Large intestine (tissue), 3 donors: Measurements from ENCODE around the gene PIPOX. TPM values are rescaled to one million over a fixed set of nuclear protein-coding genes. Genes with fewer than 3 reads are reported as not detected.

ENCODE experiments used
- DNase-seq, 2 donors: peaks; one replicate each; pipeline versions ENCODE4 v3.0.0 to v3.0.0-alpha.2; 2013
- H3K27ac ChIP-seq: one replicate; pipeline ENCODE4 v1.5.1; 2013; ENCODE audit warnings: low read length
- H3K27me3 ChIP-seq: 2 replicates; pipeline ENCODE4 v1.6.1; 2013; ENCODE audit warnings: low read length; ENCODE audit not compliant: control insufficient read depth, insufficient read depth
- H3K36me3 ChIP-seq: 2 replicates; pipeline ENCODE4 v1.6.1; 2013; ENCODE audit warnings: low read length; ENCODE audit not compliant: control insufficient read depth, insufficient read depth
- H3K4me1 ChIP-seq: one replicate; pipeline ENCODE4 v1.6.1; 2013; ENCODE audit warnings: low read length; ENCODE audit not compliant: control insufficient read depth, insufficient read depth
- H3K4me3 ChIP-seq: one replicate; pipeline ENCODE4 v1.5.1; 2013; ENCODE audit warnings: low read length
- H3K9me3 ChIP-seq: one replicate; pipeline ENCODE4 v1.6.1; 2013; ENCODE audit warnings: mild to moderate bottlenecking, low read depth, low read length, moderate library complexity; ENCODE audit not compliant: control insufficient read depth
- WGBS: methylation state at CpG from one replicate; pipeline ENCODE4 v1.1.5; 2013; ENCODE audit warnings: low lambda C conversion rate; ENCODE audit not compliant: insufficient coverage; 5-methylcytosine and 5-hydroxymethylcytosine counted together
- polyA plus RNA-seq: library from polyadenylated mRNA; unstranded; fragments of 120-200 nt; gene quantifications from one replicate; pipeline ENCODE4 v1.2.1, GENCODE V29; 2013

The PIPOX gene
- polyA plus RNA-seq, 1 donor, result 51.5 TPM

DNA sequence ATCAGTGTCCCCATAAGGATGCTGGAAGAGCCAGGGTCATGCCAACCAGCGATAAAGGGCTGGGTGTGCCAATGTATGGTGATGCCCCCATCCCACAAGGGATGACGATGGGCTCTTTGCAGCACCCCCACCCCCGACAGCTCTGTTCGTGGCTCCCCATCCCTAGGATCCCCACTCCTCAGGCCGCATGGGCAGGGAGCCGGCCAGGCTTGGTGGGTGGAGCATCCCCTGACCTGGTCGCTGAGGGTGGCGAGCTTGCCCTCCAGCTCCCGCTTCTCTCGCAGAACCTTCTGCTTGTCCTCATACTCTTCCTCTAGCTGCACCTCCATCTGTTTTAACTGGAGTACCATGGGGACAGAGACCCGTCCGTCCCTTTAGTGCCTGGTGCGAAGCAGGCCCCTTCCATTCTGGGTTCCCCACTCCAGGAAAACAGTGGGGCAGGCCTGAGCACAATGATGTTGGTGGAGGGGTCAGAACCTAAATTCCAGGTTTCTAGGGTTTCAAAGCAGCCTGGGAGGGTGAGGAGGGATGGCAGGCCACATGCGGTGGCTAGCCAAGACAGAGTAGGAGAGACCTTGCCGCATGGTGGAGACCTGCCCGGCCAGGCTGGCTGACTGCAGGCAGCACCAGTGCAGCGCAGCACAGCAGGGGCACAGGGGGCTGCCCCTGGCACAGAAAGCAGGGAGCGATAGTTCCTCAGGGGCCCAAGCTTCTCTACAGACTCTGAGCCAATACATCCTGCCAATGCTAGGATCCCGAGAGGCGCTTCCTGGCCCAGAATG, 50.3 kb downstream of the PIPOX start:
- WGBS, result 100% methylated on average over 1 of the region's 20 CpGs
- Histone ChIP-seq H3K36me3 (peaks cover 89% of the 10 kb centered on the region), H3K9me3 (no peaks in the 10 kb centered on the region), H3K4me1 (no peaks in the 10 kb centered on the region), H3K27ac (no peak overlapping the region), H3K4me3 (no peak overlapping the region), H3K27me3 (no peaks in the 10 kb centered on the region)
- no peak for DNase-seq

DNA sequence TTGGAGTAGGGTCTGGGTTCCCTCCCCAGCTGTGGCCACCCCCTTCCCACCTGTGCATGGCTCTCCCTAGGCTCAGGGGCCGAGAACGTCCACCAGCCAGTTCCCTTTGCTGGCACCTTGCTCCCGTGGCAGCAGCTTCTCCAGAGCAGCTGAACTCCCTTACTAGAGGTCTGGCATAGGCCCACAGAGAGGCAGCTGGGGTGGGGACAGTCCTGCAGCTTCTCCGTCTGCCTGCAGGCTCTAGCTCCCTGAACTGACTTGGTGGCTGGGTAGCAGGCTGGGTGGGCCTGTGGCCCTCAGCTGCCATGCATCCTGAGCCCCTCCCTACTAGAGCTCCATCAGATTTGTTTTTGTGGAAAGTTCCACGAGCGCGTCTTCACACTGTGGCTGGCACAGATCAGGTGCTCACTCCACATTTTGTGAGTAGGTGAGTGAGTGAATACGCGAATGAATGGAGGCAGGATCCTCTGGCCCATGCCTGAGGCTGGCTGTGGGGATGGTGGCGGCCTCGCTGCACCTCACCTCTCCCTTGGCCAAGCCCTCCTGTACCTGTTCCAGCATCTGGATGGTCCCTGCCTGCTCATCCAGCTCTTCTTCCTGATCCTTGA, 51.3 kb downstream of the PIPOX start:
- no CpG with 5 or more reads among the region's 11 CpGs for WGBS
- no peak for DNase-seq
- Histone ChIP-seq H3K27me3 (no peaks in the 10 kb centered on the region), H3K9me3 (no peaks in the 10 kb centered on the region), H3K4me1 (no peaks in the 10 kb centered on the region), H3K27ac (no peak overlapping the region), H3K36me3 (peaks cover 95% of the 10 kb centered on the region), H3K4me3 (no peak overlapping the region)

DNA sequence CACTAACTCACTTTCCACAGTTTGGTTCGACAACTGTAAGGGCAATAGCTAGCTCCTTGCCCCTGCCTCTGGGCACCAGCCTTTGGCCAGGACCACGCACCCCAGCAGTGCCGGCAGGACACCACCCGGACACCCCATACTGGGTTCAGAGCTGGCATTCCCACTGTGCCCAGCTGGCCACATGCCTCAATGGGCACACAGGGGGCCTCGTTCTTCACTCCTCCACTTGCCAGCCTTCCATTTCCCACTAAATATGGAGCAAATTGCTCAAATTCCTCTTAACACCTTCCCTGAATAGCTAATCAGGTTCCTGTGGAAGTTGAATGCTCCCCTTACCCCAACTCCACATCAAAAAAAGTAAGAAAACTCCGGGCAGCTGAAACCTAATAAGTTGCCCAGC, 52.5 kb downstream of the PIPOX start:
- H3K4me1 ChIP-seq, result no peaks in the 10 kb centered on the region
- peaks cover 94% of the 10 kb centered on the region for H3K36me3 ChIP-seq
- H3K9me3 ChIP-seq, result no peaks in the 10 kb centered on the region
- no peaks in the 10 kb centered on the region for H3K27me3 ChIP-seq
- H3K4me3 ChIP-seq, result no peak overlapping the region
- DNase-seq, result no peak
- H3K27ac ChIP-seq, result no peak overlapping the region
- no CpG with 5 or more reads among the region's 6 CpGs for WGBS

DNA sequence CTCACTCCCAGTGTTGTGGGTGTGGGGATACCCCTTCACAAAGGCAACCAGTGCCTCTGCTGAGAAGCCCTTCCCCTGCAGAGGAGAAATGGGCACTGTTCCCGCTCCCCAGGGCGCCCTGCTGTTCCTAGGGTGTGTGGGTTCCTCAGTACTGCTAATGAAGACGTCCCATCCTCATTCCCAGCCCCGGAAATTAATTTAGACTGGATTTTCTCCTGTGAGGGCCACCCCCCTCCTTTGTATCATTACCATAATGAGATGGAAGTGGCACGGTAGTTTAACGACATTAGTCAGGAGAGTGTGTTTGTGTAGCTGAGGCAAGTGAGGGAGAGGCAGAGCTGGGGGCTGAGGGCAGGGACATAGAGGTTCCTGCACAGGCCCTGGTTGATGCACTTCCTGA, 53.2 kb downstream of the PIPOX start:
- H3K27ac ChIP-seq, result no peak overlapping the region
- H3K36me3 ChIP-seq, result peaks cover 92% of the 10 kb centered on the region
- H3K9me3 ChIP-seq, result no peaks in the 10 kb centered on the region
- WGBS, result no CpG with 5 or more reads among the region's 6 CpGs
- no peak for DNase-seq
- H3K4me1 ChIP-seq, result no peaks in the 10 kb centered on the region
- no peaks in the 10 kb centered on the region for H3K27me3 ChIP-seq
- H3K4me3 ChIP-seq, result no peak overlapping the region

DNA sequence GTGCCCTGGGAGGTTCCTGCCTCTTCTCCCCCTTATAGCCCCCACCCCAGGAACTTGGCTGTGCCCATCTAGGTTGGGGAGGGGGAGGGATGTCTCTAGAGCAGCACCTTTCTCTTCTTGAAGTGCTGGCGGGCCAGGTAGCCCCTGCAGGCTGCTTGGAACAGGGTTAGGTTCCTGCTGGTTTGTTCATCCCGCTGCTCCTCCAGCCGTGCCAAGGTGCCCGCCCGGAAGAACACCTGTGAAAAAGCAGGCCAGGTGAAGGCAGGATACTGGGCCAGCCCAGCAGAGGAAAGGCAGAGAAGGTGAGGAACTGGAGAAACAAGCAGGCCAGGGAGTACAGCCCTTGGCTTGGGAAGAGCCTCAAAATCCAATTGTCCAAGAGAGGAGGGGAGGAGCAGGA, 56.6 kb downstream of the PIPOX start:
- H3K27ac ChIP-seq, result no peak overlapping the region
- WGBS, result no CpG with 5 or more reads among the region's 5 CpGs
- H3K9me3 ChIP-seq, result no peaks in the 10 kb centered on the region
- no peaks in the 10 kb centered on the region for H3K27me3 ChIP-seq
- no peaks in the 10 kb centered on the region for H3K4me1 ChIP-seq
- peaks cover 88% of the 10 kb centered on the region for H3K36me3 ChIP-seq
- no peak overlapping the region for H3K4me3 ChIP-seq
- DNase-seq, result no peak

DNA sequence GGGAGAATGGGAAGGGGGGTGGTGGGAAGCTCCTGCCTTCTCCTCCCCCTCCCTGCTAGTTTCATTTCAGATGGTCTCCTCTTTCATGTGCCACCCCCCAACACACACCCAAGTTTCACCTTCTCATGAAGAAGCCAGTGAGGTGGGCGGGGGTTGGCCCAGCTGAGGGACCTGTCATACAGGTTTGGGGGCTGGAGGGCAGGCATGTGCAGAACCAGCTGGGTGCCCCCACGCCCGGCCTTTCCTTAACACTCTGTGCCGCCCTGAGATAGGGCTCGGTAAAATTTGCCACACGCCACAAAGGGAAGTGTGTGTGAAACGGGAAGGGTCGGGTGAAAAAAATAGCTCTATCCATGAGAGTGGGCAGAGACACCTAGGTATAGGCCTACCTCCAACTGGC, 57.4 kb downstream of the PIPOX start:
- H3K27ac ChIP-seq, result no peak overlapping the region
- H3K4me3 ChIP-seq, result no peak overlapping the region
- no peaks in the 10 kb centered on the region for H3K4me1 ChIP-seq
- peaks cover 84% of the 10 kb centered on the region for H3K36me3 ChIP-seq
- H3K27me3 ChIP-seq, result no peaks in the 10 kb centered on the region
- no peak for DNase-seq
- 83% methylated on average over 2 of the region's 8 CpGs for WGBS
- H3K9me3 ChIP-seq, result no peaks in the 10 kb centered on the region

DNA sequence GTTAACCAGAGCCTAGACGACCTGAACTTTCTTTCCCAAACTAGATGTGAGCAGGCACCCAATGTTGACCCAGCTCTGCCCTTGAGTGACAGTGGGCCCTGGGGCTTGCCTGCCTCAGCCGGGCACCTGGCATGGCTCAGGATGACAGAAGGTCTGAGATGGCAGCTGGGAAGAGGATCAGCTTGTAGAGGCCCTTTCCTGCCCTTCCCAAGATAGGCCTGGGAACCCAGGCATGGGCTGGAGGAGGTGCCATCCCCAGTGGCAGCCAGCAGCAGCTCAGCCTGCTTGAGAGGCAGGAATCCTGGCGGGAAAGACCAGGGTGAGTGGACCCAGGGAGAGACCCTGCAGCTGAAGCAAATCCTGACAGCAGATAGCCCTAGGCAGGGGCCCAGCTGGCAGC, 59.1 kb downstream of the PIPOX start:
- Histone ChIP-seq H3K27me3 (no peaks in the 10 kb centered on the region), H3K36me3 (peaks cover 88% of the 10 kb centered on the region)
- WGBS, result no CpG with 5 or more reads among the region's 3 CpGs

DNA sequence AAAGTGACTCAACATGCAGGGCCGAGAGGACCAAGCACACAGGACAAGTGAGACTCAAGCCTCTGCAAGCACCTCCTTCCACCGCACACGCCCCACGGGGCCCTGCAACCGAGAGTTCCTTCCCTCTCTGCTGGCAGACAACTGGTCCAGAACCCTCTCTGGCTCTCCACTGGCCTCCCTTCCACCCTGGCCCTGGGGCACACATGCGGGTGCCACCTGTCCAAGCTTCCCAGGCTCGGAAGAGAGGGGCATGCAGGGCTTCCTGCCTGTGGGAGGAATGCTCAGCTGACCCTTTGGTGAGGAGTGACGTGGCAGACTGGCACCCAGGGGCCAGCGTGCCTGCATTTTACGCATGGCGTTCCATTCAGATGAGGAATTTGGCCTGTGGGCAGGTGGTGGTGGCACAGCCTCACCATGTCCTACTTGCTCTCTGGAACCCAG, 59.8 kb downstream of the PIPOX start:
- Histone ChIP-seq H3K9me3 (no peaks in the 10 kb centered on the region), H3K36me3 (peaks cover 86% of the 10 kb centered on the region), H3K27ac (no peak overlapping the region), H3K4me3 (no peak overlapping the region), H3K4me1 (no peaks in the 10 kb centered on the region), H3K27me3 (no peaks in the 10 kb centered on the region)
- no peak for DNase-seq
- WGBS, result no CpG with 5 or more reads among the region's 11 CpGs

More for the DNA sequence above, 59.1 kb downstream of the PIPOX start:
- no peak for DNase-seq
- no peaks in the 10 kb centered on the region for H3K4me1 ChIP-seq
- H3K9me3 ChIP-seq, result no peaks in the 10 kb centered on the region
- H3K27ac ChIP-seq, result no peak overlapping the region
- no peak overlapping the region for H3K4me3 ChIP-seq

DNA sequence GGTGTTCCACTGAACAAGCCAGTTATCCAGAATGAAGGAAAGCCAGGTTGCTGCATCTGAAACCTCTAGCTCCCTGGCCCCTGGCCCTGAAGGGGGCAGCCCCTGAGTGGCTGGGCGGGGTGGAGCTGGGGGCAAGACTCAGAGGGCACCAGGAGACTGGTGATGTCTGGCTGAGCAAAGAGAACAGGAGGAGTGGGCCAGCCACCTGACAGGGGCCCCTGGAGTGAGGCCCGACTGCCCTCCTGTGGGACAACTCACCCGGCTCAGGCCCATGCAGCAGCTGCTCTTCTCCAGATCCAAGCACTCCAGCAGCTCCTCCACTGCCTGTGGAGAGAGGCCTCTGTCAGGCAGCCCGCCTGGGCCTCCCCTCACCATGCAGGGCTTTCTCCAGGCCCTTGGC, 60.4 kb downstream of the PIPOX start:
- Histone ChIP-seq H3K27ac (no peak overlapping the region), H3K9me3 (no peaks in the 10 kb centered on the region), H3K4me3 (no peak overlapping the region), H3K4me1 (no peaks in the 10 kb centered on the region), H3K27me3 (no peaks in the 10 kb centered on the region), H3K36me3 (peaks cover 86% of the 10 kb centered on the region)
- no peak for DNase-seq
- no CpG with 5 or more reads among the region's 4 CpGs for WGBS
